Panc1 (cell line): ENCODE measurements around the gene EFEMP1. TPM values are rescaled to one million over a fixed set of nuclear protein-coding genes. Genes with fewer than 3 reads are reported as not detected.
A peak's percentile ranks its signal among the peaks of the same experiment; 100 is the strongest.

Experiments used
- ATAC-seq: fragments of 200-7000 bp; cut with Tn5 transposase; 2 replicates; pipeline ENCODE4 v1.9.1; 2020; ENCODE audit warnings: mild to moderate bottlenecking, moderate library complexity
- BruUV-seq: library from RNA; stranded (reverse); fragments of 400-500 nt; replicated peaks from 2 replicates; lab custom pipeline; 2021; lab: Mats Ljungman, UMichigan
- CTCF ChIA-PET: fragments of 300-600 bp; sonication (Branson Sonifier 250); formaldehyde crosslinking; loops from one replicate; lab custom pipeline; 2022; ENCODE audit warnings: antibody characterized with exemption; lab: Charles Lee
- POLR2A ChIA-PET: fragments of 300-600 bp; sonication (Branson Sonifier 250); formaldehyde crosslinking; loops from one replicate; lab custom pipeline; 2022; ENCODE audit warnings: antibody characterized with exemption; lab: Charles Lee
- DNase-seq: peaks from one replicate; pipeline ENCODE4 v3.0.0-alpha.2; 2010; ENCODE audit warnings: low read depth, low spot score
- H3K27ac ChIP-seq: 2 replicates; pipeline ENCODE4 v1.5.1; 2011; ENCODE audit warnings: mild to moderate bottlenecking, low read length, inconsistent platforms
- H3K27me3 ChIP-seq: fragments of 200-500 bp; sonication (Bioruptor generic); 2 replicates; pipeline ENCODE4 v1.6.0; 2014; ENCODE audit warnings: low read length, inconsistent platforms; ENCODE audit not compliant: control insufficient read depth, insufficient read depth
- H3K36me3 ChIP-seq: fragments of 200-500 bp; sonication (Bioruptor generic); 2 replicates; pipeline ENCODE4 v1.5.1; 2014; ENCODE audit warnings: inconsistent platforms, mild to moderate bottlenecking, low read length, moderate library complexity; ENCODE audit not compliant: control insufficient read depth, insufficient read depth
- H3K4me1 ChIP-seq: 2 replicates; pipeline ENCODE4 v1.5.1; 2011; ENCODE audit warnings: inconsistent platforms, mild to moderate bottlenecking, low read length, moderate library complexity; ENCODE audit not compliant: control insufficient read depth, insufficient read depth
- H3K4me3 ChIP-seq, 2 experiments: 2 replicates each; pipeline ENCODE4 v1.5.1; 2011 to 2012; ENCODE audit warnings: low read depth in 2 of 2, low read length in 2 of 2, mild to moderate bottlenecking in 2 of 2, inconsistent platforms in 1 of 2, moderate library complexity in 1 of 2
- H3K9me3 ChIP-seq: fragments of 200-500 bp; sonication (Bioruptor generic); 2 replicates; pipeline ENCODE4 v1.5.1; 2014; ENCODE audit warnings: low read depth, mild to moderate bottlenecking, inconsistent platforms, low read length, moderate library complexity; ENCODE audit not compliant: control insufficient read depth, insufficient read depth
- POLR2AphosphoS5 ChIP-seq: IDR thresholded peaks from 2 replicates; pipeline ENCODE4 v1.6.1; 2012; ENCODE audit warnings: mild to moderate bottlenecking, low read depth, low read length, moderate library complexity
- SIN3A ChIP-seq: IDR thresholded peaks from 2 replicates; pipeline ENCODE4 v1.6.1; 2012; ENCODE audit warnings: low read depth, mild to moderate bottlenecking, low read length, moderate library complexity, borderline replicate concordance; ENCODE audit not compliant: insufficient read depth
- TCF7L2 ChIP-seq: IDR thresholded peaks from 2 replicates; pipeline ENCODE4 v1.6.1; 2011; ENCODE audit warnings: mild to moderate bottlenecking, low read depth, low read length, inconsistent platforms
- in situ Hi-C: cut with HindIII; loops from 2 replicates; pipeline ENCODE4 v1.10.0; 2016; ENCODE audit warnings: low sequenced_read_pairs, low pct_unique_long_range_greater_than_20kb
- intact Hi-C: fragments of 100-400 bp; cut with micrococcal nuclease; formaldehyde crosslinking; loops from one replicate; pipeline ENCODE4 v1.10.0; 2022; ENCODE audit not compliant: unreplicated experiment
- total RNA-seq: library from RNA; stranded (reverse); gene quantifications from one replicate; pipeline ENCODE4 v1.2.1, GENCODE V29; 2021; ENCODE audit not compliant: unreplicated experiment
- TF ChIP-seq, protein P1 (sequence below): fragments of 450-650 bp; IDR thresholded peaks from 2 replicates; pipeline ENCODE4 v1.5.1; 2017; ENCODE audit warnings: mild to moderate bottlenecking
- TF ChIP-seq, protein P2 (sequence below), 2 experiments: IDR thresholded peaks; 2 replicates each; pipeline ENCODE4 v1.6.1; 2011 to 2012; ENCODE audit warnings: low read depth in 2 of 2, control low read depth in 1 of 2, low read length in 1 of 2, mild to moderate bottlenecking in 1 of 2, moderate library complexity in 1 of 2; ENCODE audit not compliant: insufficient read depth in 1 of 2

The EFEMP1 gene
- total RNA-seq, 1 experiment from 2014 or later: 15.5 TPM

DNA sequence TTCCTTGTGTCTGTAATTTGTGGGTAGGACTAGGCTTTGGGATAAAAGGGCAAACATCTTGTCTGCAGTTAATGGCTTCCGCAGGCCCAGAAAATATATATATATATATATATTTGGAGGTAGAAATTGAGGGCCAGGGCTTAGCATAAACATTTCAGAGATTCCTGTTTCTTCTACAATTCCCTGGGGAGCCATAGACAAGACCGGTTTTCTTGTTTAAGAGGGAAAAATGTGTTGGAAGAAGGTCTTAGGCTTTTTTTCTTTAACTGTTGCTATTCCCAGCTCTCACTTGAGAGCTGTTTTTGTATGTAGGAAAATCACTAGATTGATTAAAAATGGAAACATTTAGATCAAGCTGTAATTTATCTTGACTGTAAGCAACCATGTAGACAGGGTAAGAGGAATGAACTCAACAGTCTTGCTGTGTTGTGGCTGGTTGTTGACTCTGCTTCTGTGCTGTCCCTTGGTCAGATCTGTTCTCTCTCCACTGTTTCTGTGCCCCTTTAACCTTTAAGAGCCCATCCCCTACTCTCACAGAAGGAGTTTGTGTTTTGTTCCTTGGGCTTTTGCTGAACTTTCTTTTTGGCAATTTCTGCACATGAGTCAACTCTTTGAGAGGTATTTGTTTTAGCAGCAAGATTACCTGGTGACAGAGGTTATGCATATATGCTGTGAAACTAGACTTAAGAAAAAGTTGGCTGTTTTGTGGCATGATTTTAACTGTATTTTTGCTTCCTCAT, 58.3 kb downstream of the EFEMP1 start:
- Histone ChIP-seq H3K27ac (0 out of 2 replicates have a peak overlapping the region, but pooled peaks have one; percentile 3), H3K27me3 (no peaks in the 10 kb centered on the region), H3K4me1 (no peaks in the 10 kb centered on the region), H3K36me3 (no peaks in the 10 kb centered on the region; the same call in 1 of the 2 replicates), H3K4me3 (no peak overlapping the region), H3K9me3 (no peaks in the 10 kb centered on the region)
- in situ Hi-C loops (no loop called here), intact Hi-C loops (no loop called here)
- ChIA-PET CTCF (no interaction called here), POLR2A (no interaction called here)
- no TSS peak for BruUV-seq
- DNase-seq (no peak), ATAC-seq (no peak)
- TF ChIP-seq TCF7L2 (no peak), SIN3A (no peak), POLR2AphosphoS5 (no peak)
- TF ChIP-seq, protein P1, sequence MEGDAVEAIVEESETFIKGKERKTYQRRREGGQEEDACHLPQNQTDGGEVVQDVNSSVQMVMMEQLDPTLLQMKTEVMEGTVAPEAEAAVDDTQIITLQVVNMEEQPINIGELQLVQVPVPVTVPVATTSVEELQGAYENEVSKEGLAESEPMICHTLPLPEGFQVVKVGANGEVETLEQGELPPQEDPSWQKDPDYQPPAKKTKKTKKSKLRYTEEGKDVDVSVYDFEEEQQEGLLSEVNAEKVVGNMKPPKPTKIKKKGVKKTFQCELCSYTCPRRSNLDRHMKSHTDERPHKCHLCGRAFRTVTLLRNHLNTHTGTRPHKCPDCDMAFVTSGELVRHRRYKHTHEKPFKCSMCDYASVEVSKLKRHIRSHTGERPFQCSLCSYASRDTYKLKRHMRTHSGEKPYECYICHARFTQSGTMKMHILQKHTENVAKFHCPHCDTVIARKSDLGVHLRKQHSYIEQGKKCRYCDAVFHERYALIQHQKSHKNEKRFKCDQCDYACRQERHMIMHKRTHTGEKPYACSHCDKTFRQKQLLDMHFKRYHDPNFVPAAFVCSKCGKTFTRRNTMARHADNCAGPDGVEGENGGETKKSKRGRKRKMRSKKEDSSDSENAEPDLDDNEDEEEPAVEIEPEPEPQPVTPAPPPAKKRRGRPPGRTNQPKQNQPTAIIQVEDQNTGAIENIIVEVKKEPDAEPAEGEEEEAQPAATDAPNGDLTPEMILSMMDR: no peak
- TF ChIP-seq, protein P2, sequence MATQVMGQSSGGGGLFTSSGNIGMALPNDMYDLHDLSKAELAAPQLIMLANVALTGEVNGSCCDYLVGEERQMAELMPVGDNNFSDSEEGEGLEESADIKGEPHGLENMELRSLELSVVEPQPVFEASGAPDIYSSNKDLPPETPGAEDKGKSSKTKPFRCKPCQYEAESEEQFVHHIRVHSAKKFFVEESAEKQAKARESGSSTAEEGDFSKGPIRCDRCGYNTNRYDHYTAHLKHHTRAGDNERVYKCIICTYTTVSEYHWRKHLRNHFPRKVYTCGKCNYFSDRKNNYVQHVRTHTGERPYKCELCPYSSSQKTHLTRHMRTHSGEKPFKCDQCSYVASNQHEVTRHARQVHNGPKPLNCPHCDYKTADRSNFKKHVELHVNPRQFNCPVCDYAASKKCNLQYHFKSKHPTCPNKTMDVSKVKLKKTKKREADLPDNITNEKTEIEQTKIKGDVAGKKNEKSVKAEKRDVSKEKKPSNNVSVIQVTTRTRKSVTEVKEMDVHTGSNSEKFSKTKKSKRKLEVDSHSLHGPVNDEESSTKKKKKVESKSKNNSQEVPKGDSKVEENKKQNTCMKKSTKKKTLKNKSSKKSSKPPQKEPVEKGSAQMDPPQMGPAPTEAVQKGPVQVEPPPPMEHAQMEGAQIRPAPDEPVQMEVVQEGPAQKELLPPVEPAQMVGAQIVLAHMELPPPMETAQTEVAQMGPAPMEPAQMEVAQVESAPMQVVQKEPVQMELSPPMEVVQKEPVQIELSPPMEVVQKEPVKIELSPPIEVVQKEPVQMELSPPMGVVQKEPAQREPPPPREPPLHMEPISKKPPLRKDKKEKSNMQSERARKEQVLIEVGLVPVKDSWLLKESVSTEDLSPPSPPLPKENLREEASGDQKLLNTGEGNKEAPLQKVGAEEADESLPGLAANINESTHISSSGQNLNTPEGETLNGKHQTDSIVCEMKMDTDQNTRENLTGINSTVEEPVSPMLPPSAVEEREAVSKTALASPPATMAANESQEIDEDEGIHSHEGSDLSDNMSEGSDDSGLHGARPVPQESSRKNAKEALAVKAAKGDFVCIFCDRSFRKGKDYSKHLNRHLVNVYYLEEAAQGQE (IDR thresholded peaks at IDR 0.05; ENCODE audit: insufficient read depth in 1 of 2, low read depth in 2 of 2, low read length in 1 of 2): no peak

DNA sequence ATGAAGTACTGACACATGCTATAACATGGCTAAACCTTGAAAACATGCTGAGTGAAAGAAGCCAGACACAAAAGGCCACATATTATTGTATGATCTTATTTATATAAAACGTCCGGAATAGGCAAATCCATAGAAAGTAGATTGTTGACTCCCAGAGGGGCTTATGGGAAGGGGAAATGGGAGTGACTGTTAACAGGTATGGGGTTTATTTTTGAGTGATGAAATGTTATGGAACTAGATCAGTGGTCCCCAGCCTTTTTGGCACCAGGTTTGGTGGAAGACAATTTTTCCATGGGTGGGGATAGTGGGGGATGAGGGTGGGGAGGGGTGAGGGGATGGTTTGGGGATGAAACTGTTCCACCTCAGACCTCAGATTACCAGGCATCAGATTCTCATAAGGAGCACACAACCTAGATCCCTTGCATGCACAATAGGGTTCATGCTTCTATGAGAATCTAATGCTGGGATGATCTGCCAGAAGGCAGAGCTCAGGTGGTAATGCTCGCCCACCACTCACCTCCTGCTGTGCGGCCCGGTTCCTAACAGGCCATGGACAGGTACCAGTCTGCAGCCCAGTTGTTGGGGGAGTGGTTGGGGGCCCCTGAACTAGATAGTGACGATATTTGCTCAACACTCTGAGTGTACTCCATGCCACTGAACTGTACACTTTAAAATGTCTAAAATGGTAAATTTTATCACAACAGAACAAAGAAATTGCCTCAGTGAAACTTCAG, 59.1 kb downstream of the EFEMP1 start:
- H3K27me3 ChIP-seq: no peaks in the 10 kb centered on the region
- BruUV-seq: no TSS peak
- no peak overlapping the region for H3K4me3 ChIP-seq
- POLR2A ChIA-PET: no interaction called here
- H3K27ac ChIP-seq: no peak overlapping the region
- no peaks in the 10 kb centered on the region for H3K4me1 ChIP-seq
- DNase-seq (no peak), ATAC-seq (no peak)
- H3K36me3 ChIP-seq: no peaks in the 10 kb centered on the region; the same call in 1 of the 2 replicates
- in situ Hi-C loops (no loop called here), intact Hi-C loops (no loop called here)
- no peaks in the 10 kb centered on the region for H3K9me3 ChIP-seq
- CTCF ChIA-PET: no interaction called here
- TF ChIP-seq, protein P1: no peak
- TF ChIP-seq, protein P2 (IDR thresholded peaks at IDR 0.05; ENCODE audit: insufficient read depth in 1 of 2, low read depth in 2 of 2, low read length in 1 of 2): no peak
- TF ChIP-seq POLR2AphosphoS5 (no peak), TCF7L2 (no peak), SIN3A (no peak)
